Measurements from ENCODE around the gene BLOC1S4.

Gene BLOC1S4

GRCh38 chr4:6731780-6732179, 15.8 kb downstream of the BLOC1S4 start:
- in situ Hi-C loops (cut with HindIII; ENCODE audit: low pct_ligation_motif_present, low pct_unique_long_range_greater_than_20kb, low sequenced_read_pairs), result no loop called here
- DNase-seq, result no peak

- peak; percentile 70 for DNase-seq
- in situ Hi-C loops (cut with HindIII; ENCODE audit: low pct_ligation_motif_present, low pct_unique_long_range_greater_than_20kb, low sequenced_read_pairs), result no loop called here
Observed at GRCh38 chr4:6732441-6733357, 16.7 kb downstream of the BLOC1S4 start.

- in situ Hi-C loops (cut with HindIII; ENCODE audit: low pct_ligation_motif_present, low pct_unique_long_range_greater_than_20kb, low sequenced_read_pairs), result no loop called here
Observed at GRCh38 chr4:6733358-6734164, 17.6 kb downstream of the BLOC1S4 start.

GRCh38 chr4:6734165-6734786, 18.3 kb downstream of the BLOC1S4 start:
- in situ Hi-C loops (cut with HindIII; ENCODE audit: low pct_ligation_motif_present, low pct_unique_long_range_greater_than_20kb, low sequenced_read_pairs), result no loop called here
- DNase-seq, result no peak

More at GRCh38 chr4:6733358-6734164, 17.6 kb downstream of the BLOC1S4 start:
- no peak for DNase-seq

GRCh38 chr4:6739920-6740319, 23.9 kb downstream of the BLOC1S4 start:
- no peak for DNase-seq
- in situ Hi-C loops (cut with HindIII; ENCODE audit: low pct_ligation_motif_present, low pct_unique_long_range_greater_than_20kb, low sequenced_read_pairs), result no loop called here

GRCh38 chr4:6740347-6740746, 24.4 kb downstream of the BLOC1S4 start:
- DNase-seq, result no peak
- in situ Hi-C loops (cut with HindIII; ENCODE audit: low pct_ligation_motif_present, low pct_unique_long_range_greater_than_20kb, low sequenced_read_pairs), result no loop called here

- DNase-seq, result no peak
- in situ Hi-C loops (cut with HindIII; ENCODE audit: low pct_ligation_motif_present, low pct_unique_long_range_greater_than_20kb, low sequenced_read_pairs), result no loop called here
Observed at GRCh38 chr4:6742507-6742906, 26.5 kb downstream of the BLOC1S4 start.

- DNase-seq, result no peak
- in situ Hi-C loops (cut with HindIII; ENCODE audit: low pct_ligation_motif_present, low pct_unique_long_range_greater_than_20kb, low sequenced_read_pairs), result no loop called here
Observed at GRCh38 chr4:6742989-6743388, 27.0 kb downstream of the BLOC1S4 start.

- in situ Hi-C loops (cut with HindIII; ENCODE audit: low pct_ligation_motif_present, low pct_unique_long_range_greater_than_20kb, low sequenced_read_pairs), result no loop called here
- no peak for DNase-seq
Observed at GRCh38 chr4:6746721-6747293, 30.8 kb downstream of the BLOC1S4 start.

- in situ Hi-C loops (cut with HindIII; ENCODE audit: low pct_ligation_motif_present, low pct_unique_long_range_greater_than_20kb, low sequenced_read_pairs), result no loop called here
- no peak for DNase-seq
Observed at GRCh38 chr4:6747294-6748051, 31.5 kb downstream of the BLOC1S4 start.

- in situ Hi-C loops (cut with HindIII; ENCODE audit: low pct_ligation_motif_present, low pct_unique_long_range_greater_than_20kb, low sequenced_read_pairs), result no loop called here
- DNase-seq, result no peak
Observed at GRCh38 chr4:6748286-6748685, 32.3 kb downstream of the BLOC1S4 start.

GRCh38 chr4:6749340-6750171, 33.6 kb downstream of the BLOC1S4 start:
- in situ Hi-C loops (cut with HindIII; ENCODE audit: low pct_ligation_motif_present, low pct_unique_long_range_greater_than_20kb, low sequenced_read_pairs), result no loop called here
- DNase-seq, result no peak

GRCh38 chr4:6750286-6751221, 34.6 kb downstream of the BLOC1S4 start:
- in situ Hi-C loops (cut with HindIII; ENCODE audit: low pct_ligation_motif_present, low pct_unique_long_range_greater_than_20kb, low sequenced_read_pairs), result no loop called here

GRCh38 chr4:6751611-6752485, 35.9 kb downstream of the BLOC1S4 start:
- no peak for DNase-seq
- in situ Hi-C loops (cut with HindIII; ENCODE audit: low pct_ligation_motif_present, low pct_unique_long_range_greater_than_20kb, low sequenced_read_pairs), result no loop called here

More at GRCh38 chr4:6750286-6751221, 34.6 kb downstream of the BLOC1S4 start:
- no peak for DNase-seq

- in situ Hi-C loops (cut with HindIII; ENCODE audit: low pct_ligation_motif_present, low pct_unique_long_range_greater_than_20kb, low sequenced_read_pairs), result no loop called here
- DNase-seq, result no peak
Observed at GRCh38 chr4:6752486-6752829, 36.5 kb downstream of the BLOC1S4 start.

Data from ACHN (cell line).